Medulla oblongata (tissue), 1 donor: ENCODE results near the gene SPATA31A6.
"Not testable (repeated sequence)": the region's sequence is repeated elsewhere in the genome, so short reads cannot be mapped to it uniquely, and the experiment has no call there.

Experiments used
- DNase-seq: peaks from one replicate; pipeline ENCODE4 v3.0.0-alpha.2; 2015; ENCODE audit errors: extremely low spot score

The SPATA31A6 gene

GRCh38 chr9:42183359-42183758 lies at the start of gene SPATA31A6:
SPATA31A6 (plus strand) TSS chr9:42183659; CDS start chr9:42183688, 29 bp downstream.
- DNase-seq, result not testable (repeated sequence)

DNA sequence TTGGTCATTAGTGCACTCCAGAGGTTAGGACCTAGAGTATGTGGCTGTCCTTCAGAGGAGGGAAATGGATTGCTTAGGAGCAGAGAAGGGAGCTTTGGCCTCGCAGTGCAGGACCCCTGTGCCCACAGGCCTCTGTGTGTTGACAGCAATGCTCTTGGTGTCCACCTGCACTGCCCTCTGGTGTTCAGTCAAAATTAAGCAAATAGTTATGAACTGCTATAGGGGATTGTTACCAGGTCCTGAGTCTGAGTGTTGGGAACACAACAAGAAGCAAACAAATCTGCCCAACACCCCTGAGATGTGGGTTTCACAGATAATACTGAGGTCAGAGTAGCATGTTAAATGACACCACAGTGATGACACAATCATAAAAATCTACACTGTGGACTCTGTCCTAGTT lies 23.2 kb upstream of the SPATA31A6 start:
- DNase-seq, result peak; percentile 15

DNA sequence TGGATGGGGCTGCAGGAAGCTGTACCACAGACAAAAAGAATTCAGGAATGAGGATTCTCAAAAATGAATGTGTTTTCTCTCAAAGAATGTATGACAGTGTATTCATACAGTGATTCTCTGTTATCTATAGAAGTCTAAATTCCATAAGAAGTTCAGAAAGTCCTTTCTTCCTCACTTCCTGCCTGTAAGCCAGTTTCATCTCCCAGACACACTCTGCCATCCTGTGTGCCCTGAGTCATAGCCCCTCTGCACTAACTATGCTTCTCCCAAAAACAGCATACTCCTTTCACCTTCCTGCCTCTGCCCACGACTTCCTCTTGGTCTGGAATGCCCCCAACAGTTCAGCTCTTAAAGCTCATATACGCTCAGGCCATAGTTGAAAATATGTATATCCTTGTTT lies 36.4 kb downstream of the SPATA31A6 start:
- DNase-seq, result not testable (repeated sequence)

- not testable (repeated sequence) for DNase-seq
Observed at GRCh38 chr9:42223230-42223629, 39.8 kb downstream of the SPATA31A6 start.

- DNase-seq, result not testable (repeated sequence)
Observed at GRCh38 chr9:42233031-42233430, 49.6 kb downstream of the SPATA31A6 start.

DNA sequence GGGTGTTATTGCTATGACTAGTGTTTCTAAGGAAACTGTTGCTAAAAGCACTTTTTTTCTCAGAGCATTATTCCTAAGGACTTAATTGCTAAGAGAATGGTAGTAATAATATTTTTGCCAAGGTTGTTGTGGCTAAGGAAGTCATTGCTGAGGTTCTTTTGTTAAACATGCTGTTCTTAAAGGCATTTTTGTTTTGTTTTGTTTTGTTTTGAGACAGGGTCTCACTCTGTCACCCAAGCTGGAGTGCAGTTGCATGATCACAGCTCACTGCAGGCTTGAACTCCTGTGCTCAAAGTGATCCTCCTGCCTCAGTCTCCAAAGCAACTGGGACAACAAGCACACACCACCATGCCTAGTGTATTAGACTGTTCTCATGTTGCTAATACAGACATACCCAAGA lies 51.2 kb downstream of the SPATA31A6 start:
- not testable (repeated sequence) for DNase-seq

GRCh38 chr9:42235352-42235991 lies 52.0 kb downstream of the SPATA31A6 start:
- DNase-seq, result not testable (repeated sequence)

GRCh38 chr9:42236097-42236496 lies 52.6 kb downstream of the SPATA31A6 start:
- DNase-seq, result not testable (repeated sequence)

GRCh38 chr9:42237381-42237780 lies 53.9 kb downstream of the SPATA31A6 start:
- DNase-seq, result not testable (repeated sequence)

DNA sequence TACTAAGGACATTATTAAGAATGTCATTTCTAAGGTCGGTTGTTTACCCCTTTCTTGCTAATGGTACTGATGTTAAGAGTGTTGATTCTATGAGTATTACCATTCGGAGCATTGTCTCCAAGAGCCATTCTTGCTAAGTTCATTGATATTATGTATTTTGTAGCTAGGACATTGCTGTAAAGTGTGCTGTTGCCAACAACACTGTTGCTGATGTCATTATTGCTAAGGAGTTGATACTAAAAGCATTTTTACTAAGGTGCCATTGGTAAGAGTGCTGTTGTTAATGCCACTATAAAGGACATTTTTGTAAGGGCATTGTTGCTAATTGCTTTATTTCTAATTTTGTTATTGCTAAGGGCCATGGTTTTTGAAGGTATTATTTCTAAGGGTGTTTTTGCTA lies 55.4 kb downstream of the SPATA31A6 start:
- not testable (repeated sequence) for DNase-seq
